Colonic mucosa (tissue), 4 donors: ENCODE data around the gene CACTIN. TPM values are rescaled to one million over a fixed set of nuclear protein-coding genes. Genes with fewer than 3 reads are reported as not detected.

Source experiments
- DNase-seq: peaks from one replicate; pipeline ENCODE4 v3.0.0-alpha.2; 2020
- H3K27ac ChIP-seq: fragments of 200-600 bp; one replicate; pipeline ENCODE4 v1.8.0; 2021
- H3K27me3 ChIP-seq: fragments of 200-600 bp; one replicate; pipeline ENCODE4 v1.8.0; 2021
- H3K36me3 ChIP-seq: fragments of 200-600 bp; one replicate; pipeline ENCODE4 v1.8.0; 2021
- H3K4me1 ChIP-seq: fragments of 200-600 bp; one replicate; pipeline ENCODE4 v1.8.0; 2021; ENCODE audit warnings: mild to moderate bottlenecking
- H3K4me3 ChIP-seq: fragments of 200-600 bp; one replicate; pipeline ENCODE4 v1.8.0; 2021
- H3K9ac ChIP-seq, 2 donors: one replicate each; pipeline ENCODE4 v1.7.0; 2013; ENCODE audit warnings: control low read depth in 2 of 2, low read depth in 2 of 2, low read length in 2 of 2
- H3K9me3 ChIP-seq: fragments of 200-600 bp; one replicate; pipeline ENCODE4 v1.8.0; 2021
- intact Hi-C: fragments of 100-400 bp; cut with DNase I; formaldehyde crosslinking; loops from one replicate; pipeline ENCODE4 v1.14.1; 2022
- total RNA-seq, 2 donors: library from RNA; stranded (reverse); fragmentation: NEBNext Ultra II Directional in 1 of 2; extraction: Animal tissue kit (Norgen Biotek cat#: 25700) in 1 of 2; gene quantifications; one replicate each; pipeline ENCODE4 v1.2.1, GENCODE V29; 2021
- TF ChIP-seq, protein P1 (sequence below): fragments of 200-600 bp; IDR thresholded peaks from one replicate; pipeline ENCODE4 v1.8.0; 2022; ENCODE audit warnings: antibody characterized with exemption, mild to moderate bottlenecking
- donor health status: healthy.
- donor health status: DM: no; HTN: no; CAD: no.
- donor health status: DM: no; HTN: no; CAD: no.

Gene CACTIN
- total RNA-seq, 2 donors from 2014 or later: 12.0 to 35.1 TPM

DNA sequence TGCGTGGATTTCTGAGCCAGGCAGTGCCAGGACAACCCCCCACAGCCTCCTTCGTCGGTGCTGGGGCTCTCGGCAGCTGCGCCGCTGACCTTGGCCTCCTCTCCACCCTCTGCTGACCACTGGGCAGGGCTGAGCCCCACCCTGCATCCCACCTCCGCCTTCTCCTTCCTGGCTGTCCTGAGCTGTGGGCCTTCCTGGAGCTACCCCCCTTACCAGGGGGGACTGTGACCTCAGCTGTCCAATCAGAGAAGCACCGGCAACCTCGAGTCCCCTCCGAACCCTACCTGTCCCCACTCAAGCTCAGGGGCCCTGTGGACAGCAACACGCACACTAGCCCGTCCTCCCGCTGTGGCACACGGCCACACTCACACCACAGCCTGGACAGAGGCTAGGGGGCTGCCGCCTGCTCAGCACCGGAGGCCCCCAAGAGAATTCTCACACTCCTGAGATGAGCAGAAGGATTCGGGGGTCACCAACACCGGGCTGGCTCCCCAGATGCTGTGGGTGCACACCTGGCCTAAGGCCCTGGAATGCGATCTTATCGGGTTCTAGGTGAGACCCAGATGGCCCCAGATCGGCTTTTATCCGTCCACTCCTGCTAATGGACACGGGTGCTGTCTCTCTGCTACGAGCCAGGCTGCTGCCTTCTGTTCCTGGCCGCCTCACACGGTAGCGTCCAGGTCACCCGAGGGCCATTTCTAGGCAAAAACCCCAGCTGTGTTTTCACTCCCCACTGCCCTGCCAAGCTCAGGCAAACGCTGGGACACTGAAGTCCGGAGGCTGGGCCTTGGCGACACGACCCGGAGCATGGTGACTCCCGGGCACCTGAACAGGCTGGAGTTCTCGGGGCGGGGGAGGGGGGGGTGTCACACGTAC, 32.5 kb upstream of the CACTIN start:
- Histone ChIP-seq H3K27ac (no peak overlapping the region), H3K9me3 (no peaks in the 10 kb centered on the region), H3K9ac (no peak overlapping the region), H3K27me3 (no peaks in the 10 kb centered on the region), H3K36me3 (no peaks in the 10 kb centered on the region), H3K4me1 (no peaks in the 10 kb centered on the region), H3K4me3 (no peak overlapping the region)
- DNase-seq: no peak
- TF ChIP-seq, protein P1, sequence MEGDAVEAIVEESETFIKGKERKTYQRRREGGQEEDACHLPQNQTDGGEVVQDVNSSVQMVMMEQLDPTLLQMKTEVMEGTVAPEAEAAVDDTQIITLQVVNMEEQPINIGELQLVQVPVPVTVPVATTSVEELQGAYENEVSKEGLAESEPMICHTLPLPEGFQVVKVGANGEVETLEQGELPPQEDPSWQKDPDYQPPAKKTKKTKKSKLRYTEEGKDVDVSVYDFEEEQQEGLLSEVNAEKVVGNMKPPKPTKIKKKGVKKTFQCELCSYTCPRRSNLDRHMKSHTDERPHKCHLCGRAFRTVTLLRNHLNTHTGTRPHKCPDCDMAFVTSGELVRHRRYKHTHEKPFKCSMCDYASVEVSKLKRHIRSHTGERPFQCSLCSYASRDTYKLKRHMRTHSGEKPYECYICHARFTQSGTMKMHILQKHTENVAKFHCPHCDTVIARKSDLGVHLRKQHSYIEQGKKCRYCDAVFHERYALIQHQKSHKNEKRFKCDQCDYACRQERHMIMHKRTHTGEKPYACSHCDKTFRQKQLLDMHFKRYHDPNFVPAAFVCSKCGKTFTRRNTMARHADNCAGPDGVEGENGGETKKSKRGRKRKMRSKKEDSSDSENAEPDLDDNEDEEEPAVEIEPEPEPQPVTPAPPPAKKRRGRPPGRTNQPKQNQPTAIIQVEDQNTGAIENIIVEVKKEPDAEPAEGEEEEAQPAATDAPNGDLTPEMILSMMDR: no peak
- intact Hi-C loops: no loop called here

DNA sequence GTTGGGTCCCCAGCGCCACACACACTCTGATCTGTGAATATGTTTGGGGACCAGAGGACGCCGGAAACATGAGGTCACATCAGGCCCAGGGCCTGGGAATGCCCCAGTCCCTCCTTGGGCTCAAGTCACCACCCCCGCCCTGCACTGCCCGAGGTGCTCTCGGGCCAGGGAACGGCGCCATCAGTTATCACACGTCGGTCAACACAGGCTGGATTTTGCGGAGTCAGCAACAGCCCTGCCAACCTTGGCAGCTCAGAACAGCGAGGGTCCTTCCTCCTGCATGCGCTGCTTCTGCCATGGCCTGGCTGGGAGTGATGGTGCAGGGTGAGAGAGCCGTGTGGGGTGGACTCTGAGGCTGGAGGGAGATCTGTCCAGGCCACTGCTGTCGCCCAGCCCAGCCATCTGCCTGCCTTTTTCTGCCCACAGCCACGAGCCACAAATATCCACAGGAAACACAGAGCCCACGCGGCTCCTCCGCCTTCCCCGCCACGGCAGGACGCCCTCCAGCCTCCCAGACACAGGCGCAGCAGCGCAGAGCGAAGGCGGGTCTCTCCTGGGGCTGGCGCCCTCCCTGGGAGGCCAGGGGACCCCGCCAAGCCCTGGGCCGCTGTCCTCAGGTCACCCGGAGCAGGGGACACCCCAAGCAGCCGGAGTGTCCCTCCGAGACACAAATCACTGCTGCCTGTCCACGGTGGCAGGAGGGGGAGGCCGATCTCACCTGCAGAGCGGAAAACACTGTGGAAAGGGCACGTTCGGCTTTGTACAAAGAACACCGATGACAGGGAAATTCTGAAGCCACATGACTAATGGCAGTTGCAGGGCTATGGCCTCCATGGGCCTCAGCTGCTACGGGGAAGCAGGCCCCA, 31.6 kb upstream of the CACTIN start:
- intact Hi-C loops: no loop called here
- DNase-seq: no peak
- no peak overlapping the region for H3K4me3 ChIP-seq
- H3K36me3 ChIP-seq: no peaks in the 10 kb centered on the region
- no peak overlapping the region for H3K9ac ChIP-seq
- H3K27me3 ChIP-seq: no peaks in the 10 kb centered on the region
- H3K4me1 ChIP-seq: no peaks in the 10 kb centered on the region
- no peak overlapping the region for H3K27ac ChIP-seq
- no peaks in the 10 kb centered on the region for H3K9me3 ChIP-seq
- TF ChIP-seq, protein P1: no peak

DNA sequence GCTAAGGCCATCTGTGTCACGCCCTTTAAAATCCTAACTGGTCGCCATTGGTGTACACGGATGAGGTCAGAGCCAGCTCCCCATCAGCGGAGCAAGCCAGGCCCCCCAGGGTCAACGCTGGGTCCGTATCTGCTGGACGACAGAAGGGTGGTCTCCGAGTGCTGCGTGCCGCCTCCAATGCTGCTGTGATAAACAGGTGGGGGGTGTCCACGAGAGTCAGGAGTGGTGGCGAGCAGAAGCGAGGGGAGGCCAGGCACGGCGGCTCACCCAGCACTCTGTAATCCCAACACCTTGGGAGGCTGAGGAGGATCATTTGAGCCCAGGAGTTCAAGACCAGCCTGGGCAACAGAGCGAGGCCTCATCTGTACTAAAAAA, 30.8 kb upstream of the CACTIN start:
- no peak overlapping the region for H3K4me3 ChIP-seq
- H3K9me3 ChIP-seq: no peaks in the 10 kb centered on the region
- no peaks in the 10 kb centered on the region for H3K4me1 ChIP-seq
- no peaks in the 10 kb centered on the region for H3K27me3 ChIP-seq
- intact Hi-C loops: no loop called here
- TF ChIP-seq, protein P1: no peak
- no peaks in the 10 kb centered on the region for H3K36me3 ChIP-seq
- H3K27ac ChIP-seq: no peak overlapping the region
- no peak overlapping the region for H3K9ac ChIP-seq
- DNase-seq: no peak

DNA sequence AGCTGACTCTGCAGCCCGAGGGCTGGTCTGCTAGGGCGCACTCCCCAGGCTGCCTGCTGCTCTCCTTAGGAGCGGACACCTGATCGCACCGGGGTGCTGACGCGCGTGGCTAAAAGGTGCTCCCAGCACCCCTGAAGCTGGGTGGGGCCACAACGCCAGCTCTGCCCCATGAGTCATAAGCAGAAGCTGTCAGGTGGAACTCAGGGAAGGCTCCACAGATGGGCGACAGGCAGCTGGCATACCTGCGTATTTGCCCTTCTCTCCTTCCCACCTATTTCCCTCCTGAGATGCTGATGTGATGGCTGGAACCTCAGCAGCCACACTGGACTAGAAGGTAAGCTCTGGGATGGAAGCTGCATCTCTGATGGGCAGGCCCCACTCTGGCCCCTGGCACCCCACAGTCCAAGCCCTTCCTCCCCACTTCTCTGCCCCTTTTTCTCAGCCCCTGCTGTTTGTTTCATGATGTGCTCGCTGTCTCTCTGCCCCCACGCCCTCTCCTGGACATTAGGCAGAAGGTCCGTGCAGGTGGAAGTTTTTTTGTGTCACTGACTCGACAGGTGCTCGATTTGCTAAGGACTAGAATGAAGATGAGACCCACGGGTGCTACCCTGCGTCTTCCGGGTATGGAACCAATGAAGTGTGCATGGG, 30.3 kb upstream of the CACTIN start:
- intact Hi-C loops: no loop called here
- H3K4me1 ChIP-seq: no peaks in the 10 kb centered on the region
- no peaks in the 10 kb centered on the region for H3K36me3 ChIP-seq
- DNase-seq: no peak
- H3K4me3 ChIP-seq: no peak overlapping the region
- no peak overlapping the region for H3K27ac ChIP-seq
- H3K27me3 ChIP-seq: no peaks in the 10 kb centered on the region
- no peak overlapping the region for H3K9ac ChIP-seq
- H3K9me3 ChIP-seq: no peaks in the 10 kb centered on the region
- TF ChIP-seq, protein P1: no peak

DNA sequence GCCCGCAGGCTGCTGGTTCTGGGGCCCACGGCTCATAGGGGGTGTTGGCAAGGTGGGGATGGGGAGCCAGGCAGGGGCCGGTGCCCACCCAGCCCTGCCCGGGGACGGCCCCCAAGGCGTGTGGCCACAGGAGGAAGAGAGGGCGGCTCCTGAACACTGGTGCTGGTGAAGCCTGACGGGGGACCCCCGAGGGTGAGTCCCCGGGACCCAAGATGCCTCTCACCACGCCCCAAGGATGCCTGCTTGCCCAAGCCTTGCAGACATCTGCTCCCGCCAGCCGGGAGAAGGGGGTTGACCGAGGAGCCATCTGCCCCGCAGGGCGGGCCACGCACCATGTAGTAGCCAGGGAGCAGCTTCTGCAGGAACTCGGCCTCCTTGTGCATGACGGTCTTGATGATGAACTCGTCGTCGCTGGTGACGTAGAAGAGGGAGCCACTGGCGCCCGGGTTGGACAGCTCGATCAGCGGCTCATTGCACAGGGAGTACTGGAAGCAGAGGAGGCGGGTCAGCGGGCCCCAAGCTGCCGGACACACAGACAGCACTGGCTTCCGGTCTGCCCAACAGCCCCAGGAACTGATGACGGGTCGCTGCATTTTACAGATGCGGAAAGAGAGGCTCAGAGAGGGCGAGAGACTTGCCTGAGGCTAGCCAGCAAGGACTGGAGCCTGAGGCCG, 29.6 kb upstream of the CACTIN start:
- no peak overlapping the region for H3K4me3 ChIP-seq
- no peaks in the 10 kb centered on the region for H3K4me1 ChIP-seq
- DNase-seq: no peak
- no peaks in the 10 kb centered on the region for H3K36me3 ChIP-seq
- H3K27me3 ChIP-seq: no peaks in the 10 kb centered on the region
- intact Hi-C loops: no loop called here
- H3K27ac ChIP-seq: no peak overlapping the region
- H3K9ac ChIP-seq: no peak overlapping the region
- TF ChIP-seq, protein P1: no peak
- H3K9me3 ChIP-seq: no peaks in the 10 kb centered on the region
